Kidney tubule cell (primary cell): ENCODE measurements around the gene PRKAG2.
"Not testable (repeated sequence)": the region's sequence is repeated elsewhere in the genome, so short reads cannot be mapped to it uniquely, and the experiment has no call there.

Source experiments
- DNase-seq: peaks from one replicate; pipeline ENCODE4 v3.0.0-alpha.2; 2018; ENCODE audit warnings: low spot score

The PRKAG2 gene

GRCh38 chr7:151851145-151851751 lies 25.7 kb downstream of the PRKAG2 start:
- peak; percentile 35 for DNase-seq

DNA sequence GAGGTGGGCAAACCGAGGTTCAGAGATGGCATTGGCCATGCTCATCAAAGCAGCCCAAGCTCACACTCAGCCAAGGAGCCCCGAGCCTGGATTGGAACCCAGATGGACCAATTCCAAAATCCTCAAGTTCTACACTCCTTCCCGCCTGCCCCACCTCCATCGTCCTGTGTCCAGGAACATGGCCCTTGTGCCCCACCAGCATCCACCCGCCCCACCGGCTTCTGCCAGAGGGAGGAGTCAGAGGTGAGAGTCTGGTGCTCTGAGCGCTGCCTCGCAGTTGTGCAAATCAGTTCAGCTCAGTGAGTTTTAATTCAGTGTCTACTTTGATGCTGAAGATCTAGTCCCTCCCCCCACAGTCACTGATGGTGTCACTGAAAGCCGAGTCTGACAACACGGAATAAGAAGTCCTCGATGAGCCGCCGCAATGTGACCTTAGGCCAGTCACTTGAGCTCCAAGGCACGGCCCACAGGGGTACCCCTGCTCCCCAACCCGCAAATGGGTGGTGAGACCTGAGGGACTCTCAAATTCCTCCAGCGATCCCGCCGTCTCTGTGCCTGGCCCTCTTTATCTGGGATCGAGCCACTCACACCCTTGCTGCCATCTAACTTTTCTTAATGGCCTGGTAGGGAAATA lies 26.3 kb downstream of the PRKAG2 start:
- no peak for DNase-seq

- no peak for DNase-seq
Measured at GRCh38 chr7:151849879-151850260, 27.0 kb downstream of the PRKAG2 start.

DNA sequence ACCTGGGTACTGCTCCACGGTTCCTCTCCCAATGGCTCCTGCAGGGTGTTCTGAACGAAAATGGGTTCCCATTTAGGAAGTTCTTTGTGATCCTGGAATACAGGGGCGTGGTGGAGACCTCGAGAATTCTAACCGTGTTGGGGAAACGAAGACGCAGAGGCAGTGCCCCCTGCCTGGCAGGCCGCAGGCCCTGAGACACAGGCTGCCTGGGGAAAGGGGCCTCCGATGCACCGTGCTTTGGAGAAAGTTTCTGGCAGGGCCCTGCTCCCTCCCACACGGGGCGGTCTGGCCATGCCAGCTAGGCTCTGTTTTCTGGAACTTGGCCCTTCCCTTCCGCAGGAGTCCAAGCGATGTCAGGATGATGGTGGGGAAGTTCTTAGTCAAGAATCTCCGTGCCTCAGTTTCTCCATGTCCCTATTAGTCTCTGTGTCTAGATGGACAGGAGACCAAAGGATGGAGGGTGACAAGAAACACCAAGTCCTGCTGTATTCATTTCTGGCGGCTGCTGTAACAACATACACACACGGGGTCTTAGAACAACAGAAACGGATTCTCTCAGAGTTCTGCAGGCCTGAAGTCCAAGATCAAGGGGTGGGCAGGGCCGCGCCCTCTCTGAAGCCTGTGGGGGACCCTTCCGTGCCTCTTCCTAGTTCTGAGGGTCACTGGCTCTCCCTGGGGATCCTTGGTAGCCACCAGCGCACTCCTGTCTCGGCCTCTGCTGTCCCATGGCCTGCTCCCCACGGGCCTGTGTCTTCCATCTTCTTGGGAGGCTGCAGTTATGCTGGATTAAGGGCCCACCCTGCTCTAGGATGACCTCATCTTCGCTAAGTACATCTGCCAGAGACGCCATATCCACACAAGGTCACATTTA lies 27.7 kb downstream of the PRKAG2 start:
- no peak for DNase-seq

DNA sequence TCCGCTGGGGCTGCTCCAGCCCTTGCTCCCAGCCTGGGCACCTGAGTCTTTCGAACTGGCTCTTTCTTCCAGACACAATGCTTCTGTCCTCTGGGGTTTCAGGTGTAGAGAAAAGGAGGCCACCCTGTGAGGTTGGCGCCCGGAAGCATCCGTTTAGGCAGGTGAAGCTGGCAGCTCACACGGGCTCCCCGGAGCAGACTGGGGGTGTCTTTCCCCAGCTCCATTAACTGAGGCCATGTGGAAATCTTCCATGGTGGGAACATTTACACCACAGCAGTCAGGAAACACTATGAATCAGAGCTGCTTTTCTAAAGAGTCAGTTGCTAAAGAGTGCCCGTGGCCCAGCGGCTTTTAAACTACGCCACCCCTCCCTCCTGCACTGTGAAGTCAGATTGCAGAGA lies 29.2 kb downstream of the PRKAG2 start:
- no peak for DNase-seq

- no peak for DNase-seq
Measured at GRCh38 chr7:151847136-151847535, 29.8 kb downstream of the PRKAG2 start.

DNA sequence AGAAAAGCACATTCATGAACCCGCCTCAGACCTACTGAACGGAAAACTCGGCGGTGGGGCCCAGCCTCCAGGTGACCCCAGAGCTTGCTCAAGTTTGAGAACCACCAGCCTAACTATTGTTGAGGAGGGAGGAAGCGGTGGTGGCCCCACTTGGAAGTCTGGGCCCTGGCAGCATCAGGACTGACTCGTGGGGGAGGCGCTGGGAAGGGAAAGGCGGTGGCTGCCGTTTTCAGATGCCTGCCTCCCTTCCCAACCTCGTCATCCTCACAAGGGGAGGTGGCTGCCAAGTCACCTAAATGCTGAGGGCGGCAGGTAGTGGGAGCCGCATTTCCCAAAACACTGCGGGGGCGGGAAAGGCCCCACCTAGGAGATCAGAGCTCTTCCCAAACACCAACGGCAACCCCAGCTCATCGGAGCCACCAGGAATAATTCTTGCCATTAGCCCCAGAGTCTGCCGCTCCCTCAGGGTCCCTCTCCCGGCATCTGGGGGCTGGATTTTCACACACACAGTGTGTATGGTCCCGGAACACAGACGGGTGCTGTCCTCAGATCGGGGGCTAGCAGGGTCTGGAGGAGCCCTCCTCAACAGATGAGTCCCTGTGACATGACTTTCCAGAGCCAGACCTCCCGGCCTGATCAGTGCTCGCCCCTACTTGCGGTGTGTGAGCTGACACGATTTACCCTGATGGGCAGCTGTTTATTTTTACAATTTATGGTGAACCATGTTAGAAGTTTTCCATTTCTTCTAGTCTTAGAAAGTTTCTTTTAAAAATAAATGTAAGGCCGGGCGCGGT lies 31.3 kb downstream of the PRKAG2 start:
- DNase-seq: no peak

GRCh38 chr7:151844825-151845200 lies 32.1 kb downstream of the PRKAG2 start:
- DNase-seq: no peak

DNA sequence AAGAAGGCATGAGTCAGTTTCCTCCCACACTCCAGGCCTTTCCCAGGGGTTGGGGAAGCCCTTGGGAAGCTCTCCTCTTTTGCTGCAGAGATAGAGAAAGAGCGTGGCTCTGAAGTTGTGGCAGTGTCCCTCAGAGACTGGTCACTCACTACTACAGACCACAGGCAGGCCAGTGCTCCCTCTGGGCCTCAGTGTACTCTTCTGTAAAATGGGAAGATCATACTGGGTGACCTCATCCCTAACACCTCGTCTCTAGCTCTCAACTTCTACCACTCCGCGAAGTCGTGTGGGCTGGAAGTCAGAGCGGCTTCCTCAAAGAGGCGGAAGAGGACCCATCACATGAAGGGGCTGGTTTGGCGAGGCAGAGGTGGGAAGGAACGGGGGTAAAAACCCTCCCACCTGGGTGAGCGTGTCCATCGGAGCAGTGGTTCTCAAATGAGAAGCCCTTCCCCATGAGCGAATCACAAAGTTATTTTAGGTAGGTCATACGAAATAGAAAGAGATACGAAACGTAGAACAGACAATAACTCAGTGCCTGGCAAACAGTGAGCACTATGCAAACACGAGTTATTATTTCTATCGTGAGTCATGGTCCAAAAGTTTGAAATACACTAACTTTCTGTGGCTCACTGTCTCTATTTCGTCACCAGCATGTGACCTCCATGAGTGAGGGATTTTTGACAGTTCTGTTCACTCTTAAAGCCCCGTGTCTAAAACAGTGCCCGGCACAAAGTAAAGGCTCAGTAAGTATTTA lies 32.7 kb downstream of the PRKAG2 start:
- peak; percentile 11 for DNase-seq

GRCh38 chr7:151843181-151843580 lies 33.7 kb downstream of the PRKAG2 start:
- no peak for DNase-seq

GRCh38 chr7:151841395-151842051 lies 35.4 kb downstream of the PRKAG2 start:
- not testable (repeated sequence) for DNase-seq

DNA sequence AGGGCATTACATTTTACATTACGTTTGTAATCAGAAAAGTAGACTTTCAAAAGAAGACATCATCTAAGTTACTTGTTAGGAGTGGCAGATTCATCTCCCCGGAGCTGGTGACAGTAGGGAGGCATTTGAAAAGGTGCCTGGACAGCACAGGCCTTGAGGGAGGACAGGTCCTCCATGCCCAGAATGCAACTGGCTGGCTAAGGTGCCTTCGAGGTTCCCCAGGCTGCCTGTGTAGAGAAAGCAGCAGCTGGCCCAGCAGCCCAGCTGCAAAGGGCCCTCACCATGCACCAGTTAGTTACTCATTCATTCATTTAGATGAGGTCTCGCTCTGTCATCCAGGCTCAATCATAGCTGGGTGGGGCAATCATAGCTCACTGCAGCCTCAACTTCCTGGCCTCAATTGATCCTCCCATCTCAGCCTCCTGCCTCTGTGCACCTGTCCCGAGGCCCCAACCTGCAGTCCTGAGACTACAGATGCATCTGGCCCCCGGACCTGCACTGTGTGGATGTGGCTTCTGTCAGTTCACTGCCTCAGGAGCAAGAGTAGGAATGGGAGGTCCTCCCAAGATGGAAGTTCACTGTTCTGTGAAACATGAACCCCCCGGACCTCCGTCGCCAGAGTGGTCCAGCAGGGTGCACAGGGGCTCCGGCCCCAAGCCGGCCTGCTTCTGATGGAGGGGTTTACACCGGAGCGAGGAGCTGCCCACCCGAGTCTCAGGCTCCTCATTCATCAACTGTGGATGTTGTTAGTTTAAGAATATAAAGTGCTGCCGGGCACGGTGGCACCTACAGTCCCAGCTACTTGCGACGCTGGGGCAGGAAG lies 36.6 kb downstream of the PRKAG2 start:
- no peak for DNase-seq

- DNase-seq: no peak
Measured at GRCh38 chr7:151839451-151839921, 37.4 kb downstream of the PRKAG2 start.

DNA sequence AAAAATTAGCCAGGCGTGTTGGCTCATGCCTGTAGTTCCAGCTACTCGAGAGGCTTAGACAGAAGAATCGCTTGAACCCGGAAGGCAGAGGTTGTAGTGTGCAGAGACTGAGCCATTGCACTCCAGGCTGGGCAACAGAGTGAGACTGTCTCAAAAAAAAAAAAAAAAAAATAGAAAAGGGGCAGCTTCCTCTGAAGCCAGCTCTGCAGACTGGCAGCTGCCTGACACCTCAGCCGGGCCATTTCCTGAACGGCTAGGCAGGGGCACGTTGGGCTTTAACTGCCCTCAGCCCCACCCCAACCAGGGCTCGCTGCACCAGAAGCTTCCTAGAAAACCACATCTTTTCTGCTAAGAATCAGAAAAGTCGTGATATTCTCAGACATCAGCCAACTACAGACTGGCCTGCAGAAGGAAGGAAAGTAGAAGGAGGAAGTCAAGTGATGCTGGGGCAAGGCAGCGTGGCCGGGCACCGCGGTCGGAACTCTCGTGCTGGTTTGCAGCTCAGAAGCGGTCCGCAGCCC lies 38.0 kb downstream of the PRKAG2 start:
- DNase-seq: no peak

DNA sequence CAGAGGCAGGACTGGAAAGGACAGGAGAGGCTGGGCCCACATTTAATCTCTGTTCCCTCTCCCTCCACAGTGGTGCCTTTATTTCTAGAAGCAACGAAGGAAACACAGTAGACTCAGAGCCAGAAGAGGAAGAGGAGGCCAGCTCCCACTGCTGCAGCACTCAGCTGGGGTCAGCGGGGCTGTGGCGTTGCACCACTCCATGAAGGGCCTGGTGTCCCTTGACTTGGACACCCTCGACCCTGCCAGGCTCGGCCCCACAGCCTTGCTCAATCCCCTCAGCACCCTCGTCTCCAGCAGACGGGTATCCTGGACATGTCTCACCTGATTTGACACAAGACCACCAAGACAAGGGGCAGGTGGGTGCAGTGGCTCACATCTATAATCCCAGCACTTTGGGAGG lies 38.8 kb downstream of the PRKAG2 start:
- no peak for DNase-seq

DNA sequence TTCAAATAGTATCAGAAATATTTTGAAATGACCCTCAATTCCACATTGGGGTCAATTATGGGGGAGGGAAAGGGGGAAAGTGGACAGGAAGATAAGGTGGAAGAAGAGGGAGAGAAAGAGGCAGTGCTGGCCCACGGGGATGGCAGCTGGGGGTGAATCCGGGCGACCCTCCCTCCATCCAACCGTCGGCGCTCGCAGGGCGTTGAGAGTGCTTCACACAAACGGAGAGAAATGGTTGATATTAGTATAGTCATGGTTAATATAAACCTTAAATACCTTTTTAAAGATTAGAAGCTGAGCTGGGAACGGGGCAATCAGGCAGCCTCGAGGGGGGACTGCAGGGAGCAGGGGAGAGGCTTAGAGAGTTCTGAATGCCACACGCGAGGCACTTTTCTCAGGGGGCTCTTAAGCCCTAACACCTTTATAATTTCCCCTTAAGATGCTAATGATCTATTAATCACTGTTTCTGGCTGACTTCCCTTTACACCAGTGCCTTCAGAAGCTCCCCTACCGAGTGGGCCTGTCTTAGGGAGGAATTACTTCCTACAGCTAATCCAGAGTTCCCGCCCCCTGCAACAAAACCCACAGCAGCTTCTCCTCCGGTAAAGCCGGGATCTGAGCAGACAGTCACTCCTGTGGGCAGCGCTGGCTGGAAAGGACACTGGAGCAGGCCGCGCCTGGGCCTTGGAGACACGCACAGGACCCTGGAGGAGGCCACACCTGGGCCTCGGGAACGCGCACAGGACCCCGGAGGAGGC lies 39.5 kb downstream of the PRKAG2 start:
- DNase-seq: no peak

GRCh38 chr7:151836927-151837205 lies 40.0 kb downstream of the PRKAG2 start:
- no peak for DNase-seq

GRCh38 chr7:151836191-151836926 lies 40.6 kb downstream of the PRKAG2 start:
- DNase-seq: no peak

DNA sequence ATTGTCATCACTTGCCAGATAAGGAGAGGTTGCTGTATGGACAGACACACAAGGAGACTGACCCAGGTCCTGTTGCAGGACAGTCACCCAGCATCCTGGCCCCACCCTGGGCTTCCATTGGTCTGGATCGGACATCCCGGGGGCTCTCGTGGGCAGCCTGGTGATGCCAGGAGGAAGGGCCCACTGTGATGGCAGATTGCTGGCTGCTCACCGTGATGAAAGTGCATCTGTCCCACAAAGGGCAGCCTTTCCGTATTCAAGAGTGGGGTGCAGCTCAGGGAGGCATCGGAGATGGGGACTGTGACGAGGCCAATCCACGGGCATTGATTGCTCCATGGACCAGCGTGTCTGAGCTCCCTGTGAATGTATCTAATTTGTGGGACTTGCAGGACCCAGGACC lies 41.3 kb downstream of the PRKAG2 start:
- DNase-seq: no peak
